ENCODE measurements around the gene VPS52. TPM values are rescaled to one million over a fixed set of nuclear protein-coding genes. Genes with fewer than 3 reads are reported as not detected.

The VPS52 gene
- total and polyA plus RNA-seq, 2 donors (not counting 1 experiment from before 2014, with no cell fraction given), result 100 to 144 TPM

GRCh38 chr6:33297406-33297955 is 25.8 kb upstream of the VPS52 start:
- Mint-ChIP-seq H3K9me3 (ENCODE audit: insufficient read depth) (no peaks in the 10 kb centered on the region), H3K27me3 (no peaks in the 10 kb centered on the region), H3K4me1 (peaks cover 33% of the 10 kb centered on the region), H3K4me3 (peak overlapping the region; percentile 99), H3K27ac (peak overlapping the region; percentile 88)
- Histone ChIP-seq H3K4me1 (ENCODE audit: control insufficient read depth in 2 of 2, insufficient read depth in 2 of 2, low read length in 2 of 2) (peaks cover 12 to 21% of the 10 kb centered on the region in 2 donors), H4K20me1 (ENCODE audit: control insufficient read depth, insufficient read depth, low read length, poor library complexity, severe bottlenecking) (peaks cover 20% of the 10 kb centered on the region), H3K9ac (ENCODE audit: low read length) (peak overlapping the region; percentile 84), H3K36me3 (replicated peaks in 1 of 2; ENCODE audit: control extremely low read depth in 1 of 2, control insufficient read depth in 1 of 2, extremely low read depth in 1 of 2, insufficient read depth in 2 of 2, low read length in 1 of 2) (peaks cover 0 to 53% of the 10 kb centered on the region in 2 experiments), H3K9me3 (ENCODE audit: control extremely low read depth in 1 of 3, control insufficient read depth in 2 of 3, insufficient read depth in 1 of 3, low read length in 2 of 3) (no peaks in the 10 kb centered on the region), H3K27ac (ENCODE audit: low read length in 2 of 2) (peak overlapping the region; percentile 60 to 91), H2AFZ (ENCODE audit: insufficient read depth, low read depth, low read length, poor library complexity, severe bottlenecking) (no peak overlapping the region), H3K79me2 (ENCODE audit: control insufficient read depth, insufficient read depth, low read length) (peaks cover 13% of the 10 kb centered on the region), H3K27me3 (replicated peaks in 1 of 4; ENCODE audit: control extremely low read depth in 1 of 4, control insufficient read depth in 3 of 4, insufficient read depth in 4 of 4, low read length in 3 of 4) (no peaks in the 10 kb centered on the region), H3K4me3 (ENCODE audit: control extremely low read depth in 1 of 5, extremely low read depth in 1 of 5, insufficient read depth in 1 of 5, low read depth in 2 of 5, low read length in 4 of 5) (peak overlapping the region; percentile 32 to 96 (median 79)), H3K4me2 (replicated peaks; ENCODE audit: low read depth, low read length, poor library complexity, severe bottlenecking) (peak overlapping the region; percentile 93)
- CTCF ChIA-PET, result interaction anchor here (0.7 to 3.6 kb wide), 4 partner anchors 15 to 46 kb away, joined by 3 to 32 read pairs (median 4); partner anchors contain the start of genes B3GALT4, RPS18 and VPS52
- intact Hi-C loops (cut with micrococcal nuclease), result no loop called here
- DNase-seq (peak; percentile 63), ATAC-seq (ENCODE audit: low read depth) (no peak)
- POLR2A ChIA-PET, result interaction anchor here (1.6 to 3.3 kb wide), 6 partner anchors 9 to 47 kb away, joined by 4 to 21 read pairs (median 14); partner anchors contain the start of genes B3GALT4, RPS18, TAPBP and VPS52
- no peak for TF ChIP-seq CTCF (IDR thresholded peaks at IDR 0.05)
- TF ChIP-seq EZH2 (IDR thresholded peaks at IDR 0.05; ENCODE audit: borderline replicate concordance, insufficient read depth, low read depth, low read length, poor library complexity, severe bottlenecking), result no peak
- WGBS (ENCODE audit: insufficient coverage), result 6% methylated on average over 5 of the region's 16 CpGs

GRCh38 chr6:33296797-33297405 is 25.2 kb upstream of the VPS52 start:
- H3K9me3 Mint-ChIP-seq (ENCODE audit: insufficient read depth), result no peaks in the 10 kb centered on the region
- Histone ChIP-seq H3K36me3 (replicated peaks in 1 of 2; ENCODE audit: control extremely low read depth in 1 of 2, control insufficient read depth in 1 of 2, extremely low read depth in 1 of 2, insufficient read depth in 2 of 2, low read length in 1 of 2) (peaks cover 0 to 57% of the 10 kb centered on the region in 2 experiments), H3K79me2 (ENCODE audit: control insufficient read depth, insufficient read depth, low read length) (peaks cover 13% of the 10 kb centered on the region), H3K27me3 (replicated peaks in 1 of 4; ENCODE audit: control extremely low read depth in 1 of 4, control insufficient read depth in 3 of 4, insufficient read depth in 4 of 4, low read length in 3 of 4) (no peaks in the 10 kb centered on the region), H3K4me2 (replicated peaks; ENCODE audit: low read depth, low read length, poor library complexity, severe bottlenecking) (peak overlapping the region; percentile 93), H2AFZ (ENCODE audit: insufficient read depth, low read depth, low read length, poor library complexity, severe bottlenecking) (no peak overlapping the region), H3K9ac (ENCODE audit: low read length) (peak overlapping the region; percentile 84), H3K27ac (ENCODE audit: low read length in 2 of 2) (peak overlapping the region; percentile 60 to 91), H3K9me3 (ENCODE audit: control extremely low read depth in 1 of 3, control insufficient read depth in 2 of 3, insufficient read depth in 1 of 3, low read length in 2 of 3) (no peaks in the 10 kb centered on the region), H4K20me1 (ENCODE audit: control insufficient read depth, insufficient read depth, low read length, poor library complexity, severe bottlenecking) (peaks cover 20% of the 10 kb centered on the region), H3K4me3 (ENCODE audit: control extremely low read depth in 1 of 5, extremely low read depth in 1 of 5, insufficient read depth in 1 of 5, low read depth in 2 of 5, low read length in 4 of 5) (peak overlapping the region in 3 of 5 experiments; percentile 79 to 96 (median 94)), H3K4me1 (ENCODE audit: control insufficient read depth in 2 of 2, insufficient read depth in 2 of 2, low read length in 2 of 2) (peaks cover 12 to 21% of the 10 kb centered on the region in 2 donors)
- TF ChIP-seq EZH2 (IDR thresholded peaks at IDR 0.05; ENCODE audit: borderline replicate concordance, insufficient read depth, low read depth, low read length, poor library complexity, severe bottlenecking) (no peak), CTCF (IDR thresholded peaks at IDR 0.05) (no peak)
- H3K27me3 Mint-ChIP-seq, result no peaks in the 10 kb centered on the region
- 86% methylated on average over 5 of the region's 12 CpGs for WGBS (ENCODE audit: insufficient coverage)
- peak overlapping the region; percentile 88 for H3K27ac Mint-ChIP-seq
- peaks cover 33% of the 10 kb centered on the region for H3K4me1 Mint-ChIP-seq
- POLR2A ChIA-PET, result interaction anchor here (1.6 to 3.3 kb wide), 5 partner anchors 8 to 25 kb away, joined by 4 to 21 read pairs (median 12); partner anchors contain the start of genes B3GALT4, RPS18, TAPBP and VPS52
- H3K4me3 Mint-ChIP-seq, result peak overlapping the region; percentile 99
- ATAC-seq (ENCODE audit: low read depth) (no peak), DNase-seq (no peak)
- intact Hi-C loops (cut with micrococcal nuclease), result no loop called here
- CTCF ChIA-PET, result interaction anchor here (1.0 to 3.6 kb wide), 4 partner anchors 16 to 47 kb away, joined by 3 to 32 read pairs (median 4); partner anchors contain the start of genes B3GALT4, RPS18 and VPS52

All from B cell (primary cell).